Astrocyte (in vitro differentiated cells and primary cell): ENCODE results near the gene ALB. TPM values are rescaled to one million over a fixed set of nuclear protein-coding genes. Genes with fewer than 3 reads are reported as not detected.

Experiments
- DNase-seq: peaks from one replicate; pipeline ENCODE4 v3.0.0-alpha.2; 2010; ENCODE audit warnings: low read depth
- FAIRE-seq: peaks from 2 replicates; lab custom pipeline; 2011; peaks lifted over from hg19 to GRCh38; lab: Jason Lieb, UNC
- H2AFZ ChIP-seq: 2 replicates; pipeline ENCODE4 v1.6.0; 2012; ENCODE audit warnings: low read depth, low read length, inconsistent platforms
- H3K27ac ChIP-seq: 2 replicates; pipeline ENCODE4 v1.5.1; 2011; ENCODE audit warnings: low read depth, low read length, inconsistent platforms
- H3K27me3 ChIP-seq: 2 replicates; pipeline ENCODE4 v1.6.0; 2011; ENCODE audit warnings: low read length, inconsistent platforms; ENCODE audit not compliant: insufficient read depth
- H3K36me3 ChIP-seq: 2 replicates; pipeline ENCODE4 v1.5.1; 2011; ENCODE audit warnings: low read length, inconsistent platforms; ENCODE audit not compliant: insufficient read depth
- H3K4me1 ChIP-seq: 2 replicates; pipeline ENCODE4 v1.5.1; 2011; ENCODE audit warnings: low read length, inconsistent platforms; ENCODE audit not compliant: insufficient read depth
- H3K4me2 ChIP-seq: 2 replicates; pipeline ENCODE4 v1.6.0; 2012; ENCODE audit warnings: low read length, inconsistent platforms
- H3K4me3 ChIP-seq: 2 replicates; pipeline ENCODE4 v1.5.1; 2011; ENCODE audit warnings: low read depth, mild to moderate bottlenecking, low read length, inconsistent platforms; ENCODE audit not compliant: insufficient read depth
- H3K79me2 ChIP-seq: 2 replicates; pipeline ENCODE4 v1.6.0; 2012; ENCODE audit warnings: mild to moderate bottlenecking, low read length, inconsistent platforms; ENCODE audit not compliant: insufficient read depth
- H3K9ac ChIP-seq: 2 replicates; pipeline ENCODE4 v1.6.0; 2012; ENCODE audit warnings: mild to moderate bottlenecking, low read length, inconsistent platforms
- H3K9me3 ChIP-seq: 2 replicates; pipeline ENCODE4 v1.5.1; 2012; ENCODE audit warnings: low read depth, mild to moderate bottlenecking, low read length, inconsistent platforms; ENCODE audit not compliant: insufficient read depth
- H4K20me1 ChIP-seq: 2 replicates; pipeline ENCODE4 v1.6.0; 2012; ENCODE audit warnings: low read length, inconsistent platforms; ENCODE audit not compliant: insufficient read depth
- H3K27ac Mint-ChIP-seq: one replicate; pipeline ENCODE4 v1.8.0; 2021; ENCODE audit warnings: mild to moderate bottlenecking, mixed read lengths; ENCODE audit not compliant: unreplicated experiment
- H3K27me3 Mint-ChIP-seq: one replicate; pipeline ENCODE4 v1.8.0; 2021; ENCODE audit warnings: low read depth, mixed read lengths; ENCODE audit not compliant: unreplicated experiment
- H3K36me3 Mint-ChIP-seq: one replicate; pipeline ENCODE4 v1.8.0; 2021; ENCODE audit warnings: low read depth, mixed read lengths; ENCODE audit not compliant: unreplicated experiment
- H3K4me1 Mint-ChIP-seq: one replicate; pipeline ENCODE4 v1.8.0; 2021; ENCODE audit warnings: low read depth, mixed read lengths; ENCODE audit not compliant: unreplicated experiment
- H3K4me3 Mint-ChIP-seq: one replicate; pipeline ENCODE4 v1.8.0; 2021; ENCODE audit warnings: mild to moderate bottlenecking, moderate library complexity, mixed read lengths; ENCODE audit not compliant: unreplicated experiment
- H3K9me3 Mint-ChIP-seq: one replicate; pipeline ENCODE4 v1.8.0; 2021; ENCODE audit warnings: mild to moderate bottlenecking, mixed read lengths; ENCODE audit not compliant: unreplicated experiment
- EZH2 ChIP-seq: IDR thresholded peaks from 2 replicates; pipeline ENCODE4 v1.6.1; 2012; ENCODE audit warnings: mild to moderate bottlenecking, low read length, inconsistent platforms; ENCODE audit not compliant: insufficient read depth
- total RNA-seq: library from RNA; stranded (reverse); gene quantifications from 2 replicates; pipeline ENCODE4 v1.2.1, GENCODE V29; 2021
- TF ChIP-seq, protein P1 (sequence below): IDR thresholded peaks from 2 replicates; pipeline ENCODE4 v1.5.1; 2011; ENCODE audit warnings: low read depth, mild to moderate bottlenecking, inconsistent platforms, low read length, moderate library complexity; ENCODE audit not compliant: insufficient read depth

The ALB gene
- total RNA-seq, 1 donor from 2014 or later = not detected

DNA sequence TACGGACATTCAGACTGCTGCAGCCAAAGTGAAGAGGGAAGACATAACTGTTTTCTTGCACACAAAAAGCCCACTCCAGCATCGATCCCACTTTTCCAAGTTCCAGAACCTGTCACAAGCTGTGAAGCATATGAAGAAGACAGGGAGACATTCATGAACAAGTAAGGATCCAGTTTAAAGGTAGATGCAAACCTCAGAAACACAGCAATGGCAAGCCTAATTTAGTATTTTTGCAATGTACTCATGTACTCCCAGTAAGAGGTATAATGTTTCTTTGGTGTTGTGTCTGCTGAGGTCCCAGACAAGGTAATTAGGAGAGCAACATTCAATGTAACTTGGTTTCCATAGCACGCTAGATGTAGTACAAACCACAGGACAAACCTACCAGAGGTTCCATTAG is 36.6 kb downstream of the ALB start:
- H3K27me3 ChIP-seq = no peaks in the 10 kb centered on the region
- no peak overlapping the region for H3K27ac ChIP-seq
- H3K9me3 Mint-ChIP-seq = no peaks in the 10 kb centered on the region
- H3K9ac ChIP-seq = no peak overlapping the region
- H3K36me3 Mint-ChIP-seq = no peaks in the 10 kb centered on the region
- no peak overlapping the region for H3K4me3 ChIP-seq
- H3K4me1 Mint-ChIP-seq = peaks cover 2% of the 10 kb centered on the region
- no peaks in the 10 kb centered on the region for H3K79me2 ChIP-seq
- no peaks in the 10 kb centered on the region for H3K36me3 ChIP-seq
- H3K27ac Mint-ChIP-seq = no peak overlapping the region
- no peak for DNase-seq
- FAIRE-seq = no peak
- H2AFZ ChIP-seq = no peak overlapping the region
- H4K20me1 ChIP-seq = no peaks in the 10 kb centered on the region
- H3K4me1 ChIP-seq = no peaks in the 10 kb centered on the region
- TF ChIP-seq, protein P1, sequence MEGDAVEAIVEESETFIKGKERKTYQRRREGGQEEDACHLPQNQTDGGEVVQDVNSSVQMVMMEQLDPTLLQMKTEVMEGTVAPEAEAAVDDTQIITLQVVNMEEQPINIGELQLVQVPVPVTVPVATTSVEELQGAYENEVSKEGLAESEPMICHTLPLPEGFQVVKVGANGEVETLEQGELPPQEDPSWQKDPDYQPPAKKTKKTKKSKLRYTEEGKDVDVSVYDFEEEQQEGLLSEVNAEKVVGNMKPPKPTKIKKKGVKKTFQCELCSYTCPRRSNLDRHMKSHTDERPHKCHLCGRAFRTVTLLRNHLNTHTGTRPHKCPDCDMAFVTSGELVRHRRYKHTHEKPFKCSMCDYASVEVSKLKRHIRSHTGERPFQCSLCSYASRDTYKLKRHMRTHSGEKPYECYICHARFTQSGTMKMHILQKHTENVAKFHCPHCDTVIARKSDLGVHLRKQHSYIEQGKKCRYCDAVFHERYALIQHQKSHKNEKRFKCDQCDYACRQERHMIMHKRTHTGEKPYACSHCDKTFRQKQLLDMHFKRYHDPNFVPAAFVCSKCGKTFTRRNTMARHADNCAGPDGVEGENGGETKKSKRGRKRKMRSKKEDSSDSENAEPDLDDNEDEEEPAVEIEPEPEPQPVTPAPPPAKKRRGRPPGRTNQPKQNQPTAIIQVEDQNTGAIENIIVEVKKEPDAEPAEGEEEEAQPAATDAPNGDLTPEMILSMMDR = no peak
- no peak for TF ChIP-seq EZH2
- no peak overlapping the region for H3K4me2 ChIP-seq
- no peaks in the 10 kb centered on the region for H3K9me3 ChIP-seq
- peaks cover 3% of the 10 kb centered on the region for H3K27me3 Mint-ChIP-seq
- no peak overlapping the region for H3K4me3 Mint-ChIP-seq

DNA sequence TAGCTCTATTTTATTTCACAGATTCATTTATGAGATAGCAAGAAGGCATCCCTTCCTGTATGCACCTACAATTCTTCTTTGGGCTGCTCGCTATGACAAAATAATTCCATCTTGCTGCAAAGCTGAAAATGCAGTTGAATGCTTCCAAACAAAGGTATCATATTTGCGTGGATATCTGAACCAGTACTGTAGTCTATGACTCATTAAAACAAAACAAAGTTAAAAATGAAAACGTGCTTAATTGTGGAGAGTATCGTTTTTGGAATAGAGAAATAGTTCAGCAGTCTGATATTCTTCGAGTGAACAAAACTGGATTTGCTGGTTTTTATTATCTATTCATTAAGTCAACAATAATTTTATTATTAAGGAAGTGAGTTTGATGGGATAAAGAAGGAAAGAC is 38.2 kb downstream of the ALB start:
- Histone ChIP-seq H3K79me2 (no peaks in the 10 kb centered on the region), H3K4me3 (no peak overlapping the region), H3K9me3 (no peaks in the 10 kb centered on the region), H3K4me2 (peak overlapping the region; percentile 12), H3K27ac (no peak overlapping the region), H2AFZ (no peak overlapping the region), H3K36me3 (no peaks in the 10 kb centered on the region), H3K4me1 (no peaks in the 10 kb centered on the region), H3K9ac (no peak overlapping the region), H4K20me1 (no peaks in the 10 kb centered on the region), H3K27me3 (no peaks in the 10 kb centered on the region)
- H3K4me1 Mint-ChIP-seq = peaks cover 2% of the 10 kb centered on the region
- peaks cover 3% of the 10 kb centered on the region for H3K27me3 Mint-ChIP-seq
- no peaks in the 10 kb centered on the region for H3K36me3 Mint-ChIP-seq
- no peak overlapping the region for H3K4me3 Mint-ChIP-seq
- no peak for FAIRE-seq
- no peak for TF ChIP-seq EZH2
- TF ChIP-seq, protein P1 = no peak
- DNase-seq = no peak
- H3K27ac Mint-ChIP-seq = no peak overlapping the region
- no peaks in the 10 kb centered on the region for H3K9me3 Mint-ChIP-seq

DNA sequence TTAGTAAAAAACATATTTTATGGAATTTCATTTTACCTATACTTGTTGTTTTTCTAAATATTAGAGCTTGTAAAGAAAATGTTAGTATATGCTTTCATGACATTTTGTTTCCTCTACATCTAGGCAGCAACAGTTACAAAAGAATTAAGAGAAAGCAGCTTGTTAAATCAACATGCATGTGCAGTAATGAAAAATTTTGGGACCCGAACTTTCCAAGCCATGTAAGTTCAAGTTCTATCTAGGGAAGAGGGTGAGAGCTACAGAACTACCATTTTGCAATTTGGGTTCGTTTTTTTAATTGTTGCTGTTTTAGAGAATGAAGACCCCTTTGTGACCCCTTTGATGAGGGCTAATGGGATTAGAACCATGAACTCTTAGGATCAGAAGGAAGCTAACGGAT is 39.1 kb downstream of the ALB start:
- no peak overlapping the region for H3K4me3 ChIP-seq
- FAIRE-seq (no peak), DNase-seq (no peak)
- H3K27me3 ChIP-seq = no peaks in the 10 kb centered on the region
- H3K4me2 ChIP-seq = no peak overlapping the region
- no peaks in the 10 kb centered on the region for H4K20me1 ChIP-seq
- Mint-ChIP-seq H3K4me1 (peaks cover 4% of the 10 kb centered on the region), H3K4me3 (no peak overlapping the region), H3K9me3 (no peaks in the 10 kb centered on the region), H3K27ac (no peak overlapping the region), H3K36me3 (no peaks in the 10 kb centered on the region), H3K27me3 (peaks cover 3% of the 10 kb centered on the region)
- H3K36me3 ChIP-seq = no peaks in the 10 kb centered on the region
- H3K9me3 ChIP-seq = no peaks in the 10 kb centered on the region
- no peak overlapping the region for H2AFZ ChIP-seq
- no peak overlapping the region for H3K9ac ChIP-seq
- H3K27ac ChIP-seq = no peak overlapping the region
- TF ChIP-seq, protein P1 = no peak
- TF ChIP-seq EZH2 = no peak
- no peaks in the 10 kb centered on the region for H3K79me2 ChIP-seq
- H3K4me1 ChIP-seq = peaks cover 4% of the 10 kb centered on the region
